Measurements from ENCODE around the gene FOXP3. TPM values are rescaled to one million over a fixed set of nuclear protein-coding genes. Genes with fewer than 3 reads are reported as not detected.

Gene FOXP3
- total and polyA plus RNA-seq, 2 experiments from 2014 or later = 0.03 TPM; not detected in 1

DNA sequence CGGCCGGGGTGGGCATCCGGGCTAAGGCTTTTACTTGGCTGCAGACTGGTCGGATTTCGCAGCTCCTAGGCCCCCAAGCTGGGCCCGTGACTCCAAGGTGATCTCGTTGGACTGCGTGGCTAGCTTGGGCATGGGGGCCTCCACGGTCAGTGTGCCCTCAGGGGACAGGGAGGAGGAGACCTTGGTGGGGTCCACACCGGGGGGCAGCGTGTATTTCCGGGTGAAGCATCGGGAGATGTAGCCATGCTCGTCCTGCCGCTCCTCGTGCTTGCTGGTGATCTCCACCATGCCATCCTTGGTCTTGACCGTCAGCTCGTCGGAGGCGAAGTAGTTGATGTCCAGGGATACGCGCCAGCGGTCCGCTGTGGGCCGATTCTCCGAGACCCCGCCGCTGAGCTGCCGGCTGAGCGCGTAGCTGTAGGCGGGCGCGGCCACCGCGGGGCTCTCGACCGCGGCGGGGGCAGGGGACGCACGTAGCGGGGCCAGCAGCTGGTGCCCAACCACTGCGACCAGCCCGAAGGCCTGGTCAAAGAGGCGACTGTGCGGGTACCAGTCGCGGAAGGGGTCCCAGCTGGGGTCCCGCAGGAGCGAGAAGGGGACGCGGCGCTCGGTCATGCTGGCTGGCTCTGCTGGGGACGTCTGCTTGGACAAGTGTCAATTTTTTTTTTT is 30.5 kb downstream of the FOXP3 start:
- H3K36me3 ChIP-seq (replicated peaks; ENCODE audit: insufficient read depth, low read depth) = no peaks in the 10 kb centered on the region
- no peak for TF ChIP-seq EZH2phosphoT487 (IDR thresholded peaks at IDR 0.05; ENCODE audit: low read depth, severe bottlenecking, unreplicated experiment)
- TF ChIP-seq, protein P1, sequence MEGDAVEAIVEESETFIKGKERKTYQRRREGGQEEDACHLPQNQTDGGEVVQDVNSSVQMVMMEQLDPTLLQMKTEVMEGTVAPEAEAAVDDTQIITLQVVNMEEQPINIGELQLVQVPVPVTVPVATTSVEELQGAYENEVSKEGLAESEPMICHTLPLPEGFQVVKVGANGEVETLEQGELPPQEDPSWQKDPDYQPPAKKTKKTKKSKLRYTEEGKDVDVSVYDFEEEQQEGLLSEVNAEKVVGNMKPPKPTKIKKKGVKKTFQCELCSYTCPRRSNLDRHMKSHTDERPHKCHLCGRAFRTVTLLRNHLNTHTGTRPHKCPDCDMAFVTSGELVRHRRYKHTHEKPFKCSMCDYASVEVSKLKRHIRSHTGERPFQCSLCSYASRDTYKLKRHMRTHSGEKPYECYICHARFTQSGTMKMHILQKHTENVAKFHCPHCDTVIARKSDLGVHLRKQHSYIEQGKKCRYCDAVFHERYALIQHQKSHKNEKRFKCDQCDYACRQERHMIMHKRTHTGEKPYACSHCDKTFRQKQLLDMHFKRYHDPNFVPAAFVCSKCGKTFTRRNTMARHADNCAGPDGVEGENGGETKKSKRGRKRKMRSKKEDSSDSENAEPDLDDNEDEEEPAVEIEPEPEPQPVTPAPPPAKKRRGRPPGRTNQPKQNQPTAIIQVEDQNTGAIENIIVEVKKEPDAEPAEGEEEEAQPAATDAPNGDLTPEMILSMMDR (IDR thresholded peaks at IDR 0.05; ENCODE audit: poor library complexity) = no peak
- no peak for TF ChIP-seq EZH2 (IDR thresholded peaks at IDR 0.05; ENCODE audit: borderline replicate concordance)
- DNase-seq (ENCODE audit: low spot score) = no peak
- H3K27ac ChIP-seq = no peak overlapping the region
- no peak overlapping the region for H3K4me2 ChIP-seq
- H3K4me3 ChIP-seq = no peak overlapping the region
- 95% methylated on average over 51 of the region's 56 CpGs for WGBS (ENCODE audit: low lambda C conversion rate, missing lambda C conversion rate)
- no peaks in the 10 kb centered on the region for H3K79me2 ChIP-seq
- H3K27me3 ChIP-seq = no peaks in the 10 kb centered on the region
- no peak overlapping the region for H2AFZ ChIP-seq
- no peaks in the 10 kb centered on the region for H3K9me3 ChIP-seq (ENCODE audit: low read depth)
- H3K4me1 ChIP-seq (ENCODE audit: insufficient read depth) = no peaks in the 10 kb centered on the region
- H3K9me2 ChIP-seq (replicated peaks; ENCODE audit: insufficient read depth) = no peaks in the 10 kb centered on the region
- H4K20me1 ChIP-seq (ENCODE audit: insufficient read depth, poor library complexity, severe bottlenecking) = no peaks in the 10 kb centered on the region

DNA sequence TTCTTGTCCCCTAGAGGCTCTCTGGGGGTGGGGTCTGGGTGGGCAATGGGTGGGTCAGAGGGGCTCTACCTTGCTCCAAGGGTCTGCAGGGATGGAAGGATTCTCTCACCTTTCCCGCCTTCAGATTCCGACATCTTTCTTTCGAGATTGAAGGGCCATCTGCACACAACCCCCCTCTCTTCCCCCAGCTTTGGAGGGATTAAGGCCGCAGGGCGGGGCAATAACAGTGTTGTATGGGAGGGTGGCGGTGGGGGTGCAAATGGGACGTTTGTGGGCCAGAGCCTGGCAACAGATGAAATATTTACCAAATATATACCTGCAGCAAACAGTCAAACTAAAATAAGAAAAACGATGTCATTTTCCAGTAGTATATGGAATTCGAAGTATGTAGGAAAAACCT is 31.3 kb downstream of the FOXP3 start, which contains the start of gene CACNA1F:
Gene CACNA1F, minus strand, starts transcription at position 165 of the 400 bp plus-strand sequence. Its CDS starts 31 bp downstream, at position 134.
- no peaks in the 10 kb centered on the region for H3K9me2 ChIP-seq (replicated peaks; ENCODE audit: insufficient read depth)
- no peak within 1 kb of the TSS for H3K4me3 ChIP-seq
- H4K20me1 ChIP-seq (ENCODE audit: insufficient read depth, poor library complexity, severe bottlenecking) = no peaks in the 10 kb centered on the region
- no peak for DNase-seq (ENCODE audit: low spot score)
- no peak within 1 kb of the TSS for H3K4me2 ChIP-seq
- H3K4me1 ChIP-seq (ENCODE audit: insufficient read depth) = no peaks in the 10 kb centered on the region
- no peaks in the 10 kb centered on the region for H3K79me2 ChIP-seq
- no peaks in the 10 kb centered on the region for H3K27me3 ChIP-seq
- no peak within 1 kb of the TSS for H3K27ac ChIP-seq
- H3K9me3 ChIP-seq (ENCODE audit: low read depth) = no peaks in the 10 kb centered on the region
- no peaks in the 10 kb centered on the region for H3K36me3 ChIP-seq (replicated peaks; ENCODE audit: insufficient read depth, low read depth)
- H2AFZ ChIP-seq = no peak within 1 kb of the TSS
- 78% methylated on average over 9 of the region's 9 CpGs for WGBS (ENCODE audit: low lambda C conversion rate, missing lambda C conversion rate)
- no peak for TF ChIP-seq EZH2phosphoT487 (IDR thresholded peaks at IDR 0.05; ENCODE audit: low read depth, severe bottlenecking, unreplicated experiment)
- TF ChIP-seq, protein P1 (IDR thresholded peaks at IDR 0.05; ENCODE audit: poor library complexity) = no peak
- no peak for TF ChIP-seq EZH2 (IDR thresholded peaks at IDR 0.05; ENCODE audit: borderline replicate concordance)

DNA sequence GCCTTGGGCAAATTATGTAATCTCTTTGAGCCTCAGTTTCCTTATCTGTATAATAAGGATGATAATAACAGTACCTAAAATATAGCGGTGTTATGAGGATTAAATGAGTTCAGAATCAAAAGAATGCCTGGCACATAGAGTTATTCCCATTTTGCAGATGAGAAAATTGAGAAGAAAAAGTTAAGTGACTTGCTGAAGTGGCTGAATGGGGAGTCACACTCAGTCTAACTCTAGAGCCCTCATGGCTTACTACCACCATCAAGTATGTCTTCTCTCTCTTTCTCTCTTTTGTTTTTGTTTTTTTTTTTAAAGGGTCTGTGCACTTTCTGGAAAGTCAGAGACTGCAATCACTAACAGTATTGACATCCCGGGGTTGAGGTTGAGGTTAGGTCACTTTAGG is 32.0 kb downstream of the FOXP3 start:
- no peaks in the 10 kb centered on the region for H3K4me1 ChIP-seq (ENCODE audit: insufficient read depth)
- no peaks in the 10 kb centered on the region for H3K27me3 ChIP-seq
- no peaks in the 10 kb centered on the region for H3K9me2 ChIP-seq (replicated peaks; ENCODE audit: insufficient read depth)
- no peak overlapping the region for H3K4me2 ChIP-seq
- 74% methylated on average over 2 of the region's 2 CpGs for WGBS (ENCODE audit: low lambda C conversion rate, missing lambda C conversion rate)
- H2AFZ ChIP-seq = no peak overlapping the region
- no peaks in the 10 kb centered on the region for H3K36me3 ChIP-seq (replicated peaks; ENCODE audit: insufficient read depth, low read depth)
- no peaks in the 10 kb centered on the region for H4K20me1 ChIP-seq (ENCODE audit: insufficient read depth, poor library complexity, severe bottlenecking)
- no peaks in the 10 kb centered on the region for H3K79me2 ChIP-seq
- no peak for TF ChIP-seq EZH2phosphoT487 (IDR thresholded peaks at IDR 0.05; ENCODE audit: low read depth, severe bottlenecking, unreplicated experiment)
- no peak for TF ChIP-seq EZH2 (IDR thresholded peaks at IDR 0.05; ENCODE audit: borderline replicate concordance)
- TF ChIP-seq, protein P1 (IDR thresholded peaks at IDR 0.05; ENCODE audit: poor library complexity) = no peak
- H3K4me3 ChIP-seq = no peak overlapping the region
- no peak for DNase-seq (ENCODE audit: low spot score)
- no peaks in the 10 kb centered on the region for H3K9me3 ChIP-seq (ENCODE audit: low read depth)
- H3K27ac ChIP-seq = no peak overlapping the region

All from hepatocyte (in vitro differentiated cells).